Chondrocyte (in vitro differentiated cells): ENCODE measurements around the gene NEK1. TPM values are rescaled to one million over a fixed set of nuclear protein-coding genes. Genes with fewer than 3 reads are reported as not detected.

Experiments used
- DNase-seq: peaks from one replicate; pipeline ENCODE4 v3.0.0; 2021; ENCODE audit warnings: mixed read lengths, low spot score
- H3K27ac Mint-ChIP-seq: one replicate; pipeline ENCODE4 v1.8.0; 2021; ENCODE audit warnings: mild to moderate bottlenecking, moderate library complexity, mixed read lengths; ENCODE audit not compliant: unreplicated experiment
- H3K27me3 Mint-ChIP-seq: 2 replicates; pipeline ENCODE4 v1.8.0; 2021; ENCODE audit warnings: low read depth, mixed read lengths
- H3K36me3 Mint-ChIP-seq: 2 replicates; pipeline ENCODE4 v1.8.0; 2021; ENCODE audit warnings: low read depth, mixed read lengths
- H3K4me1 Mint-ChIP-seq: 2 replicates; pipeline ENCODE4 v1.8.0; 2021; ENCODE audit warnings: low read depth, mild to moderate bottlenecking, mixed read lengths
- H3K4me3 Mint-ChIP-seq: one replicate; pipeline ENCODE4 v1.8.0; 2021; ENCODE audit warnings: mild to moderate bottlenecking, moderate library complexity, mixed read lengths; ENCODE audit not compliant: unreplicated experiment
- H3K9me3 Mint-ChIP-seq: 2 replicates; pipeline ENCODE4 v1.8.0; 2021; ENCODE audit warnings: low read depth, mixed read lengths
- total RNA-seq: library from RNA; stranded (reverse); gene quantifications from 3 replicates; pipeline ENCODE4 v1.2.1, GENCODE V29; 2021
- TF ChIP-seq, protein P1 (sequence below): fragments of 200-600 bp; sonication (generic); IDR thresholded peaks from 2 replicates; pipeline ENCODE4 v1.5.0; 2021; ENCODE audit warnings: antibody characterized with exemption, mild to moderate bottlenecking, moderate library complexity

The NEK1 gene
- total RNA-seq, 1 donor from 2014 or later, result 13.7 TPM

DNA sequence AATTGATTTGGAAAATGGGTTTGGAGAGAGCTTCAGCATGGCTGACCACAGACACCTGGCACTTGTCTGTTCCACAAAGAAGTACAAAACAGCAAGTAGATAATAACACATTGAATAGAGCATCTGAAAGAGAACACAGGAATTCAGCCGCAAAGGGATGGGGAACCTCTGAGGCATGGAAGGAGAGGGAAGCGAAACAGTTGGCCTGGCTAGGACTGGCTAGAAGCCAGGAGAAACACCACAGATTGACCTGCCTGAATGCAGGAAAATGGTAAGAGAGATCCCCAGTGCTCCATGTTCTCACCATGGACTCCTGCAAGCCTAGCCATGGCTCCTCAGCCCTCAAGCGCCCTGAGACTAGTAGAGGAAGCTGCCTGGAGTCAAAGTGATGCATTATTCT lies 171.9 kb downstream of the NEK1 start:
- H3K36me3 Mint-ChIP-seq, result peaks cover 22% of the 10 kb centered on the region
- no peak for DNase-seq
- H3K27me3 Mint-ChIP-seq, result no peaks in the 10 kb centered on the region
- H3K4me1 Mint-ChIP-seq, result peaks cover 27% of the 10 kb centered on the region
- H3K4me3 Mint-ChIP-seq, result no peak overlapping the region
- TF ChIP-seq, protein P1, sequence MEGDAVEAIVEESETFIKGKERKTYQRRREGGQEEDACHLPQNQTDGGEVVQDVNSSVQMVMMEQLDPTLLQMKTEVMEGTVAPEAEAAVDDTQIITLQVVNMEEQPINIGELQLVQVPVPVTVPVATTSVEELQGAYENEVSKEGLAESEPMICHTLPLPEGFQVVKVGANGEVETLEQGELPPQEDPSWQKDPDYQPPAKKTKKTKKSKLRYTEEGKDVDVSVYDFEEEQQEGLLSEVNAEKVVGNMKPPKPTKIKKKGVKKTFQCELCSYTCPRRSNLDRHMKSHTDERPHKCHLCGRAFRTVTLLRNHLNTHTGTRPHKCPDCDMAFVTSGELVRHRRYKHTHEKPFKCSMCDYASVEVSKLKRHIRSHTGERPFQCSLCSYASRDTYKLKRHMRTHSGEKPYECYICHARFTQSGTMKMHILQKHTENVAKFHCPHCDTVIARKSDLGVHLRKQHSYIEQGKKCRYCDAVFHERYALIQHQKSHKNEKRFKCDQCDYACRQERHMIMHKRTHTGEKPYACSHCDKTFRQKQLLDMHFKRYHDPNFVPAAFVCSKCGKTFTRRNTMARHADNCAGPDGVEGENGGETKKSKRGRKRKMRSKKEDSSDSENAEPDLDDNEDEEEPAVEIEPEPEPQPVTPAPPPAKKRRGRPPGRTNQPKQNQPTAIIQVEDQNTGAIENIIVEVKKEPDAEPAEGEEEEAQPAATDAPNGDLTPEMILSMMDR, result no peak
- H3K9me3 Mint-ChIP-seq, result peaks cover 26% of the 10 kb centered on the region
- H3K27ac Mint-ChIP-seq, result peak overlapping the region; percentile 60

DNA sequence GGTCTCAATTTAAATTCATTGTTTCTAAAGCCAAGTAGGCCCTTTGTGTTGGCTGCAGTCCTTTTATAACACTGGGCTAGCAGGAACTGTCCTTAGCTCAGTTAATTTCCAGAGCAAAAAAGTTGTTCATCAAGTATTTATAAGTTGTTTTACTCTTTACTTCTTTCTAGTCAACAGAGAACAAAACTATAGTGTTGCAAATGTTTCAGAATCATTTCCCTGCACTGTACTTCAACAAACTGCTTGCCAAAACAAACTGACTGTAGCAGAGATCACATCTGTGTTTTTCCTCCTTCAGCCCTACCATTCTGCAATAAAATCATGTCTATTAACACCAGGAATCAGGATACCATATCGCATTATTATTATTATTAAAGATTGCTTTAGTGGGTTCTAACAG lies 173.1 kb downstream of the NEK1 start:
- TF ChIP-seq, protein P1, result no peak
- DNase-seq, result no peak
- peaks cover 16% of the 10 kb centered on the region for H3K9me3 Mint-ChIP-seq
- peak overlapping the region; percentile 9 for H3K27ac Mint-ChIP-seq
- no peak overlapping the region for H3K4me3 Mint-ChIP-seq
- peaks cover 12% of the 10 kb centered on the region for H3K36me3 Mint-ChIP-seq
- no peaks in the 10 kb centered on the region for H3K27me3 Mint-ChIP-seq
- peaks cover 27% of the 10 kb centered on the region for H3K4me1 Mint-ChIP-seq

DNA sequence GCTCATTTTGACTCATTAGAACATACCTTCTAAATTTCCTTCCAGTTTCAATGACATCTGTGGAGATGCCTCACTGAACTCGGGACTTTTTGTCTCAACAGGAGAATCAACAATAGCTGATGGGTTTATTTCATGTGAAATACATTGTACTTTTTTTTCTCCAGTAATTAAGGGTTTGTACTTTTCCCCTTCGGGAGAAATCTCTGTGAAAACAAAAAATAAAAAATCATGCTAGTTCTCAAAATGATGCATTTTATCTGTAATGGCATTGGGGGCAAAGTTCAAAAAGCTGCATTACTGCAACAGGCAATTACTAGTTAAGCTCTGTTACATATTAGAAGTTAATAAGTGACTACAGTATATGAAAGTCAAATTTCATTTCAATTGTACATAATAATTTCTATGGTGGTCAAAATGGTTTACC lies 174.3 kb downstream of the NEK1 start:
- TF ChIP-seq, protein P1, result no peak

DNA sequence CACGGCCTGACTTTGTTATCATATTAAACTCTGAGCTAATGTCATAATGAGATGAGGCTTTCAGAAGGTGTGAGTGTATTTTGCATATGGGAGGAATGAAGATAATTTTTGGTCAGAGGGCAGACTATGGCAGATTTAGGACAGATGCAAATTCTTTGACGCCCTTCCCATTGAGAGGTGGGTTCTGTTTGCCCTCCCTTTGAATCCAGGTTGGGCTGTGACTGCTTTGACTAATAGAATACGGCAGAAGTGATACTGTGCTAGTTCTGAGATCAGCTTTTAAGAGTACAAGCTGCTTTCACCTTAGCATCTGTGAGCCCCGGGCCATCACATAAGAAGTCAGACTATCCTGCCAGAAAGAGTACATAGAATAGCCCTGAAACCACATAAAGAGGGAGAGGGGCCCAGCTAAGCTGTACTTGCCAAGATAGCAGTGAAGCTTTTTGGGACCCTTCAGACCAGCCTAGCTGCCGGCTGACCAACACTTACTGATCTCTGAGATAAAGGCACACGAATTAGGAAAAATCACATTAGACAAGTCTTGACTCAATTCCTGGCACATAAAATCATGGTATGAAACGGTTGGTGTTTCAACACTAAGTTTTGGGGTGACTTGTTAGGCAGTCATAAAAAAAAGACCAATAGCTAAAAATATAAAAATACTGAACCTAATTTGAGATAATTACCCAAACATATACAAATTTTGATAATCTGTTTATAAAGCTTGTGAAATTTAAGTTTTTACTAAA lies 174.9 kb downstream of the NEK1 start:
- Mint-ChIP-seq H3K4me3 (no peak overlapping the region), H3K9me3 (peaks cover 3% of the 10 kb centered on the region), H3K27ac (no peak overlapping the region), H3K36me3 (peaks cover 3% of the 10 kb centered on the region), H3K27me3 (no peaks in the 10 kb centered on the region), H3K4me1 (peaks cover 27% of the 10 kb centered on the region)
- no peak for DNase-seq
- TF ChIP-seq, protein P1, result no peak

More for the DNA sequence above, 174.3 kb downstream of the NEK1 start:
- no peak overlapping the region for H3K27ac Mint-ChIP-seq
- no peak overlapping the region for H3K4me3 Mint-ChIP-seq
- no peak for DNase-seq
- H3K4me1 Mint-ChIP-seq, result peaks cover 27% of the 10 kb centered on the region
- no peaks in the 10 kb centered on the region for H3K27me3 Mint-ChIP-seq
- H3K36me3 Mint-ChIP-seq, result peaks cover 3% of the 10 kb centered on the region
- H3K9me3 Mint-ChIP-seq, result peaks cover 6% of the 10 kb centered on the region

DNA sequence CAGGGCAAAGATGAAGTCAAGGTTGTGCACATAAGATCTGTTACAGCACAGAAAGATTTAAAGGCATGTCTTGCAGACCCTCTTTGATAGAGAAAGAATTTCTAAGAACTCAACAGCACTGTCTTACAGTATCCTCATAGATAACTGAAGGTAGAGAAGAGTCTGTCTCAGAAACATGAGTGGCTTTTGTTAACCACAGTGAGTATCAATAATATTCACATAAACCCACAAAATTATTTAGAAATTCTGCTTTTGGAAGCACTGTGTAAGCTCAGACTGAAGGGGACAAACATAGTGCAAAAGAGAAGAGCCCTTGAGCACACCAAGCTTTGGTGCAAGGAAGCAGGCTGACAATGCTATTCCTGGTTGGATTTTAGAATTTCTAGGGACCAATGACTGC lies 175.6 kb downstream of the NEK1 start:
- no peaks in the 10 kb centered on the region for H3K36me3 Mint-ChIP-seq
- H3K27ac Mint-ChIP-seq, result no peak overlapping the region

More for the DNA sequence above, 175.6 kb downstream of the NEK1 start:
- no peak for DNase-seq
- peaks cover 27% of the 10 kb centered on the region for H3K4me1 Mint-ChIP-seq
- no peak overlapping the region for H3K4me3 Mint-ChIP-seq
- no peaks in the 10 kb centered on the region for H3K27me3 Mint-ChIP-seq
- TF ChIP-seq, protein P1, result no peak
- no peaks in the 10 kb centered on the region for H3K9me3 Mint-ChIP-seq
